Dermis lymphatic vessel endothelial cell (primary cell): Measurements from ENCODE around the gene AKR1C3. TPM values are rescaled to one million over a fixed set of nuclear protein-coding genes. Genes with fewer than 3 reads are reported as not detected.

Experiments used
- total RNA-seq: library from RNA; depleted of rRNA; stranded (reverse); fragments of >200 nt; gene quantifications from 2 replicates; pipeline ENCODE4 v1.2.1, GENCODE V29; 2014

Gene AKR1C3
- total RNA-seq: 305 and 438 TPM in 2 replicates

DNA sequence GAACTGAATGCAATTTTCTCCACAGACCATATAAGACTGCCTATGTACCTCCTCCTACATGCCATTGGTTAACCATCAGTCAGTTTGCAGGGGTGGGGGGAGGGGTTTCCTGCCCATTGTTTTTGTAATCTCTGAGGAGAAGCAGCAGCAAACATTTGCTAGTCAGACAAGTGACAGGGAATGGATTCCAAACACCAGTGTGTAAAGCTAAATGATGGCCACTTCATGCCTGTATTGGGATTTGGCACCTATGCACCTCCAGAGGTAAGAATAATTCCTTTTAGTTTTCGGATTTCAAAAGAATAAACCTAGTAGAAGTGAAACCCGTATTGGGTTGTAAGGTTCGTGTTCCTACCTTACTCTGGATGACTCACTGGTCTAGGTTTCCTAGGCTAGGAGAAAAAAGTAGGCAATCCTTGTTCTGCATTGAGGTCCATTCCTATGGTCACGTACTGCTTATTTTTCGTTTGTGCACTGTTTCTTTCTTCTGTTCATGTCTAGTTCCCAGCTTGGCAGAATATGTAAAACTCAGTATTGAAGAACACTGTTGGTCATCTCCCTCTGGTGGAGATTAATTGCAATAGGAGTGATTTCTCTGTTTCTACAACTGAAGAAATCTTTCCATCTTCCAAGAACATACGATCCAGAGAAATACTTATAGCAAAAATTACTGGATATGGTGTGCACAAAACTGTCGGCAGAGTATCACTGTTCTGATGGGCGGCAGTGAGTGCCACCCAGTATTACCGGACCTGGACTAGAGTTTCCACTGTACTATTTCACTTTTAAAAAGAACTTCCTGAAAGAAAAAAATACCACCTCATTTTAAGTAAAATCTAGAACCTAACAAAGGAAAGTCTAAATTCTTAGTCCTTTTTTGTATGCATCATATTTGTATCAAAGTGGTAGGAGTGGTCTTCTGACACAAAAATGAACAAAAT, at the start of gene AKR1C3:
Gene AKR1C3, plus strand, starts transcription at position 150 of the 941 bp plus-strand sequence. Its CDS starts 31 bp downstream, at position 181.

Other genes starting within 250 kb of the AKR1C3 start
- 51.5 and 55.6 TPM in 2 replicates for gene AKR1C1, start 131.0 kb upstream of the AKR1C3 start, total RNA-seq
- gene AKR1C2, start 90.6 kb upstream of the AKR1C3 start, total RNA-seq: 65.3 and 146 TPM in 2 replicates
- not detected in 2 replicates for gene AKR1C8, start 90.7 kb downstream of the AKR1C3 start, total RNA-seq
- gene AKR1C4, start 102.4 kb downstream of the AKR1C3 start, total RNA-seq: 0.09 TPM in 1 of 2 replicates, not detected in the other